NCI-H2196 (cell line): ENCODE measurements around the gene NID1.
"Not testable (repeated sequence)": the region's sequence is repeated elsewhere in the genome, so short reads cannot be mapped to it uniquely, and the experiment has no call there.

Experiments
- DNase-seq: peaks from one replicate; lab custom pipeline; 2025; ENCODE audit not compliant: unreplicated experiment; lab: John Stamatoyannopoulos, UW

NID1 gene

GRCh38 chr1:236033336-236033735, 31.6 kb downstream of the NID1 start:
- DNase-seq: no peak

GRCh38 chr1:236030534-236030933, 34.4 kb downstream of the NID1 start:
- DNase-seq: no peak

DNA sequence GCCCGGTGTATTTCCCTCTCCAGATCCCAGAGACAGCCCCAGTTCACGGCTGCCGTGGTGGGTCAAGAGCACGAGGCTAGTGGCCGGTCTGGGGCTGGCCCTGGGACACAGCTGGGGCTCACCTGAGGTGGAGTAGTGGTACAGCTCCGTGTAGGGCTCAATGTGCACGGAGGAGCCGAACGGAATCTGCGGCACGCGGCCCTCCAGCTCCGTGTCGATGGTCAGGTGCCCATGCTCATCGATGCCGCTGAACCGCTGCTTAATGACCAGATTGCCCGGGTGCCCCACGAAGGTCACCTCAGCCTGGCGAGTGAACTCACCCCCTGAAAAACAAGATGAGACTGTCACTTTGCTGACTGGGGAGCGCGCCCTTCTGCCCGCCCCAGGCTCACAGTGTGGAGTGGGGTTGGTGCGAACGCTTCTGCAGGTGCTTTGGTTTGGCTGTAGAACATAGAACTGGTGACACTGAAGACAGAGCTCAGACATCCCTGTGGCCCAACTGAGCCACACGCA, 35.4 kb downstream of the NID1 start:
- no peak for DNase-seq

- DNase-seq: no peak
Measured at GRCh38 chr1:236027104-236027503, 37.8 kb downstream of the NID1 start.

DNA sequence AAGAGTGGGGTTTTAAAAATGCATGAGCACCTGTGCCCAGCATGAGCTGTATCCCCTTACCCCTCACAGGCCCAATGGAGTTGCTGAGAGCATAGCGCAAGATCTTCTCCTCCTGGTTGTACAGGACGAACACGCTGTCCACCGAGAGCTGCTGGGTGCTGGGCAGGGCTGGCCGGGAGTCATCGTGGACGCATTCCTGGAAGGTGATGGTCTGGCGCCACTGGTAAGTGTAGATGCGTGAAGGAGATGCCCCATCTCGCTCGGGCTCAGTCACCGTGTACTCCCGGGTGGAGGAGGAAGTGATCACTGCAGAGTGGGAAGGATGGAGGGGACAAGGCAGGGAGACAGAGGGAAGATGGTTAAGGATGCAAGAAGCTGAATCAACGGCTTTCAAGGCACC, 39.1 kb downstream of the NID1 start:
- no peak for DNase-seq

DNA sequence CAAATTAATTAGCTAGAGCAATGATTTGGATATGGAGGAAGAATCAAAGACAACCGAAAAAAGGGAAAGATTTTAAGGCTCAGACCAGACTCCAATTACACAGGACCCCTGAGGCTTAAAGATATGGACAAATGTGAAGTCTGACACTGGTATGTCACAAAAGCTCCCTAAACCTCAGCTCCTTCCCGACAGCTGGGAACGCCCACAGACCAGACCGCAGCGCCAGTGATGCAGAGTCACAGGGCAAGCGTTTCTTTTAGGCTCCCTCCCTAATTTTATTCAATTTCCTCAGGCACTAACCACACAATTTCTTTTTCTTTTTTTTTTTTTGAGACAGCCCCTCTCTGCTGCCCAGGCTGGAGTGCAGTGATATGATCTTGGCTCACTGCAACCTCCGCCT, 40.2 kb downstream of the NID1 start:
- no peak for DNase-seq

DNA sequence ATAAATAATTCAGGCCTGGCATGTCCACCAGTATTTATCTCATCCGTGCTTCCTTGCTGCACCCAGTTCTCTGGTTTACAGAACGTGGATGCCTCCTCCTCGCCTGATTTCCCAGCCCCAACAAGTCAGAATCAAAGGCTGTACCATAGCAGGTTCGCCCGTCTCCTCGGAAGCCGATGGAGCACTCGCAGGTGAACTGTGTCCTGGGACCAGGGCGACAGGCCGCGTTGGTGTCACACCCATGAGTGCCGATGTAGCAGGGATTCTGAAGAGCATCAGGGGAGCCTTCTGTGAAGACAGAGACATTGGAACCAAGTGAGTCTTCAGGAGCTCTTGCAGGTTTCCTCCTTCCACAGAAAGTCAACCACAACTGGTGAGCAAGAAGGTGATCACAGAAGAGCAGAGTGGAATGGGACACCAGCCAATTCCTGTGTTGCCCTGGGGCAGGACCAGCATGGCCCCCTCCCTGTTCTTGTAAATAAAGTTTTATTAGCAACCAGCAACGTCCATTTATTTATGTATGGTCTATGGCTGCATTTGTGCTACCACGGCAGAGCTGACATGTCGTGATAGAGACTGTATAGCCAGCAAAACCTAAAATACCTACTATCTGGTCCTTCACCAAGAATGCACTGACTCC, 40.8 kb downstream of the NID1 start:
- DNase-seq: no peak

GRCh38 chr1:236021424-236022135, 43.3 kb downstream of the NID1 start:
- no peak for DNase-seq

DNA sequence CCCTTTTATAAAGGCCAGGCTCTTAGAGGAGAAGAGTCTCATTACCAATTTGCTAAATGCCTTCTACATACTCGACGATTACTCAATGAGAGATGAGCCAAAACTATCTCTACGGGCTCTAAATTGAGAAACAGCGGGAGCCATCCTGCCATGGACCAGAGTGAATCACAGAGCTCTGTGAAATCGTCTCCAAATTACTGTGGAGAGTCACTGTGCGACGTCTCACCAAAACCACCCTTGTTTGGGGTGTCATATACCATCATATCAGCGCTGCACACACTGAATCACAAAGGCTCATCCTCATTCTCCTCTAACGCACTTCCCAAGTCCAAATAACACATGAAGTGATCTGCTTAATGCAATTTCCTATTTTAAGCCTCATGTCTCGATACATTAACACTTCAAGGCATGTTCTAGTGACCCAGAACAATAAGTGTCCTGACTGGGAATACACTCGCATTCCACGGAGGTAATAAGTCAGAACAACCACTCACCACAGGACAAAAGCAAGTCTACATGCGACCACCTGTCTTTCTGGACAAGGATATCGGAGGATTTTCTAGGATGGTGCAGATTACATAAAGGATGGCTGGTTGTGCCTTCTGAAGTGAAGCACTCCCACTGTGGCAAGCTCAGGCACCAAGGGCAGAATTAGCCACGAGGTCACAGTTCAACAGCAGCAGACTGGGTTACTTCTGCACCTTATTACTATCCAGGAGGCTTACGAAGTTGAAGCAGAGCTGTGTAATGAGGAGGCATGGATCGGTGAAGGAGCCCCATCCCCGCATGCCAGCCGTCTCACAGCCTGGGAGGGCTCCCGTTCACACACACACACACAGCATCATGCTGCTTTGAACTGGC, 44.3 kb downstream of the NID1 start:
- DNase-seq: no peak

DNA sequence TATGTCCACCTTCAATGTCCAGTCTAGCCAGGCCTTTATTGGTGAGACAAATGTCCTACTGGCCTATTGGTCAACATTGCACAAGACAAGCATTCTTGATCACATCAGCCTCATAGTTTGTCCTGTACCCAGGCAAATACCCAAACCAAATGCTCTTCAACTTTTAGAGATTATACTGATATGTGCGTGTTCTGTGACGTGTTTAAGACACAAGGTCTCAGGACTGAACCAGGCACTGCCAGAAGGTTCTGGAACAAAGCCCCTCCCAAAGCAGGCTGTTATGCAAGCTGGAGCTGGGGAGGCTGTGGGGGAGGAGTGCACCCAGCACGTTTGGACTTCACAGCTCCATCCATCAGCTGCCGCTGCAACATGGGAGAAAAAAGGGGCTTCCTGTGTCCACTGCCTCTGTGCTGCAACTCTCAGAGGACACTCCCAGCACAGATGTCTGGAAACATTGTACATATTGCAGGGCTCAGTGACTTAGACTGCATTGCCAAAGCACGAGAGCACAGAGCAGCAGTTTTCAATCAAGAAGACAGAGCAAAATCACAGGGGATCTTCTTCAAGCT, 45.9 kb downstream of the NID1 start:
- no peak for DNase-seq

- no peak for DNase-seq
Measured at GRCh38 chr1:236016782-236017400, 48.0 kb downstream of the NID1 start.

DNA sequence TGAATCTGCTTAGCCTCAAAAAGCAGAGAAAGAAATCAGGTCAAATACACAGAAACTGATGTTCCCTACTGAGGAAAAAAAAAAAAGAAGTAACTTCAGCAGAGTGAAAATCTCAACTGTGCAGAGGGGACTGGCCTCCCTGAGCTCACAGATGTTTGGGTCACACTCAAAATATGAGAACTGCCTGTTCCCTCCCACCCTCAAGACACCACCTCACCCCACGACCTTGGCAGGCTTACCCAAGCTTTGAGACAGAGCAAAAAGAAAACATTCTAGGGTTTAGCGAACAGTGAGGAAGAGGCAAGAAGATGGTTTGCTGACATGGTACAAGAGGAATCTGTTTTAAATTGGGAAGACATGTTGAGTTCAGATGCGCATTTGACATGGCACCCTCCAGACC, 48.8 kb downstream of the NID1 start:
- DNase-seq: no peak

DNA sequence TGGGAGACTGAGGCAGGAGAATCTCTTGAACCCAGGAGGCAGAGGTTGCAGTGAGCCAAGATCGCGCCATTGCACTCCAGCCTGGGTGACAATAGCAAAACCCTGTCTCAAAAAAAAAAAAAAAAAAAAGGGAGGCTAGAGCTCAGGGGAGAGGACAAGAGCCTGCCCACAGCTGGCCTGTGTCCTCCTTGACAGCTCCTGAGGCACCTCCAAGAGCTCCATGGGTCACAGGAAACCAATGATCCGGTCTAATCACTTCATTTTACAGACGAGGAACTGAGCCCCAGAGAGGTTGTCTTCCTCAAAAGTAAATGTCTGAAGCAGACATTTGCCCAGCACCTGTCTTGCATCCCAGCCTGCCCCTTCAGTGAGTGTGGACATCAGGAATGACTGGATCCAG, 49.4 kb downstream of the NID1 start:
- no peak for DNase-seq

- no peak for DNase-seq
Measured at GRCh38 chr1:236013330-236013729, 51.6 kb downstream of the NID1 start.

DNA sequence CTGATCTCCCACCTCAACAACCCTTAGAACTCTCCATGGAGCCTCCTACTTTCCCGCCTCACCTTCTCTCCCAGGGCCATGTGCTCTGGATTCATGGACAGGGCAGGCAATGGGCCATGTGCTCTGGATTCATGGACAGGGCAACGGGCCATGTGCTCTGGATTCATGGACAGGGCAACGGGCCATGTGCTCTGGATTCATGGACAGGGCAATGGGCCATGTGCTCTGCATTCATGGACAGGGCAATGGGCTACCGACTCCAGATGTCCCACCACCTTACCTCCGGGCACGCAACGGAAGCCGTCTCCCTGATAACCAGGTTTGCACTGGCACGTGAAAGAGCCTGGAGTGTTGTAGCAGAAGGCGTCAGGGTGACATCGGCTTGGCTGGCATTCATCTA, 53.2 kb downstream of the NID1 start:
- DNase-seq: no peak

GRCh38 chr1:236010443-236010842, 54.4 kb downstream of the NID1 start:
- DNase-seq: no peak

DNA sequence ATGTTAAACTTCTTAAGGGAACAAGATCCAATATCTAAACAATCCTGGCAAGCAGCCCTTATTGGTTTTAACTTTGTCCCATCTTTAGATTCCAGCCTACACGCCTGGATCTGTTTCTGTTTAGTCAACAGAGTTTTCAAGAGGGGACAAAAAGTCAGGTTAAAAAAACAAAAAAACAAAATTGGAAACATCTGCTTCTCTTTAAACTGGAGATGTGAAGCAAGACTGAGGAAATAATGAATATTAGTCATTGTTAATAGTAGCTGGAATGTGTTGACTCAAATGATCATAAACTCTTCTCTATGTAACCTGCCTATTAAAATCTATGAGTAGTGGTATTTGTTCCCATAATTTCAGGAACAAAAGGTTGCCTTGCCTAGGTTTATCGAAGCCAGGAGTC, 55.0 kb downstream of the NID1 start:
- no peak for DNase-seq

DNA sequence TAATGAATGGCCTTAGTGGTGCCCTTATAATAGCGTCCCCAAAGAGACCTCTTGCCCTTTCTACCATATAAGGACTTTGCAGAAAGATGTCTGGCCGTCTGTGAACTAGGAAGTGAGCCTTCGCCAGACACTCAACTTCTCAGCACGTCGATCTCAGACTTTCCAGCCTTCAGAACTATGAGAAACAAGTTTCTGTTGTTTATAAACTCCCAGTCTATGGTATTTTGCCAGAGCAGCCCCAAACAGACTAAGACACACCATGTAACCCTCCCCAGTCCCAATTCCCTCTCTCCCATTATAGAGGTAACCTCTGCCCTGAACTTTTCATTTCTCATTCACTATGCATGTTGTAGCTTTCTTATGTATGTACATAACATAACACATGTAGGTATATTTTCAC, 55.7 kb downstream of the NID1 start:
- DNase-seq: no peak

DNA sequence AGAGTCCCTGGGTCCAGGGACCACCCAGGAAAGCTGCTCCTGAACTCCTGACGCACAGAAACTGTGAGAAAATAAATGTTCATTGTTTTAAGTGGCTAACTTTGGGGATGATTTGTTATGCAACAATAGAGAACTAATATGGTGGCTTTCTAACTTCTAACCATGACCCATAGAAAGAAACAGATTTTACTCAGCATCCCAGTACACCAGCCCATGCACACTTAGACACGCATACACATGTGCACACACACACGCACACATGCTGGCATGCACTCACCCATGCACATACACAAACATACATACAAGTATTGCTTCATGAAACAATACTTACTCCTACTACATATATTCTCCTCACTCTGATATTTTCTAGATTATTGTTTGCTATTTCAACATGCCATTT, 57.1 kb downstream of the NID1 start:
- DNase-seq: no peak

GRCh38 chr1:236003058-236003457, 61.8 kb downstream of the NID1 start:
- not testable (repeated sequence) for DNase-seq

DNA sequence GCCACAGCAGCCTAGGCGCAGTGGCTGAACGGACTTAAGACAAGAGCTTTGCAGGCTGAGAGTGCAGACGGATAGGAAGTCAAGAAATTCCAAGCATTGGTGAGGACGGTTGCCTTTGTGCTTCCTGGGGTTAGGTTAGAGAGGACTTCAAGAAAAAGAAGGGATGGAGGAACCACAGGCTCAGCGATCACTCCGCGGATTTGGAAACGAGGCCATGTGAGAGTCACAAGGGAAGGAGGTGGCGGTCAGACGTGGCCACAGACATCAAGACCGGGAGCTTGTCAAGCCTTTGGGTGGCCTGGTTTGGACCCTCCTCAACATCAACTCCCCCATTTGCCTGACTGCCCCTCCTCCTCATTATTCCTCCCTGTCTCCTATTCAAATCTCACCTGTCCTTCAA, 62.3 kb downstream of the NID1 start:
- DNase-seq: no peak
